Measurements from ENCODE around the gene TAF4B. TPM values are rescaled to one million over a fixed set of nuclear protein-coding genes. Genes with fewer than 3 reads are reported as not detected.

Gene TAF4B
- total and polyA plus RNA-seq, 9 of the 15 experiments (the other 6 are each of a cell fraction or from before 2014, with no cell fraction given) = 4.5 to 25.3 (median 20.5) TPM

DNA sequence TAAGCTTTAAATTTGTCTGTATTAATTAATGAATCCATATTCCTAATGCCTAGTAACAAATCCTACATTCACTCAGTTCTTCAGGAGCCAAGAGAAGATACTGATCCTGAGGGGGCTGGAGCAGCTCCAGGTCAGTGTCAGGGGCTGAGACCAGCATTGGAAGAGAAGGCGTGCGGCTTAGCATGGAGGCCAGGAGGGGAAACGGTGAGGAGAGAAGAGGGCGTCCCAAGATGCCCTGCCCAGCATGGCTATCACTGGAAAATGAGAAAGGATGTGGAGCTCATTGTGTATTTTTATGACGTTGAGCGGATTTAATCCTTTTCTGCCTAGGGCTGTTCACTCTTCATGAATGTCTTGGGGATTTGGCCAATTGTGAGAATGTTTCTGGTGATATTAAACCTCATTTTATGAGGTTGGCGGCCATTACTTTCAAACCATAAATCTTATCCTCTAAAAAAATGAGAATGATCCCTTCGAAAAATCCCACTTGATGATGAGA is 190.5 kb downstream of the TAF4B start:
- ChIA-PET CTCF (ENCODE audit: low intra/inter-chr PET ratio) (no interaction called here), POLR2A (interaction anchor here (0.6 to 0.7 kb wide), 2 partner anchors 13 to 213 kb away, joined by 3 to 4 read pairs; no protein-coding TSS in a partner anchor)
- FAIRE-seq (no peak), ATAC-seq (0 out of 3 replicates have a peak, but pooled peaks have one; percentile 12), DNase-seq (ENCODE audit: extremely low read depth in 1 of 4, low spot score in 3 of 4) (no peak)
- Histone ChIP-seq H3K4me3 (no peak overlapping the region), H3K36me3 (ENCODE audit: control insufficient read depth, insufficient read depth, low read length) (no peaks in the 10 kb centered on the region), H3K9me1 (ENCODE audit: control insufficient read depth, insufficient read depth, low read length) (no peaks in the 10 kb centered on the region), H4K20me1 (replicated peaks; ENCODE audit: control insufficient read depth, insufficient read depth, low read length) (no peaks in the 10 kb centered on the region), H3K9ac (ENCODE audit: insufficient read depth in 1 of 2, low read depth in 2 of 2, low read length in 2 of 2) (no peak overlapping the region), H3K9me3 (replicated peaks; ENCODE audit: control insufficient read depth, insufficient read depth, low read depth, low read length) (no peaks in the 10 kb centered on the region), H3K27me3 (ENCODE audit: control insufficient read depth in 2 of 2, insufficient read depth in 2 of 2, low read length in 2 of 2) (peaks cover 0 to 18% of the 10 kb centered on the region in 2 experiments; a peak in 3 of 5 replicates), H3K4me2 (ENCODE audit: insufficient read depth, low read length) (no peak overlapping the region), H3K27ac (ENCODE audit: extremely low read depth, low read depth, low read length) (no peak overlapping the region), H3K4me1 (replicated peaks in 1 of 2; ENCODE audit: control insufficient read depth in 2 of 2, insufficient read depth in 2 of 2, low read length in 2 of 2) (no peaks in the 10 kb centered on the region; a peak in 1 of 5 replicates), H2AFZ (ENCODE audit: low read depth, low read length) (peak overlapping the region; percentile 77), H3K79me2 (ENCODE audit: control insufficient read depth, insufficient read depth, low read length) (no peaks in the 10 kb centered on the region)
- TF ChIP-seq ZNF311 (CRISPR knock-in tag; IDR thresholded peaks at IDR 0.05) = no peak
- TF ChIP-seq ZNF699 (CRISPR knock-in tag; IDR thresholded peaks at IDR 0.05; ENCODE audit: insufficient replicate concordance) = no peak
- TF ChIP-seq ARHGAP35 (IDR thresholded peaks at IDR 0.05; ENCODE audit: partially characterized antibody) = no peak
- no peak for TF ChIP-seq BCL6 (CRISPR knock-in tag; IDR thresholded peaks at IDR 0.05)
- TF ChIP-seq RBM17 (IDR thresholded peaks at IDR 0.05; ENCODE audit: borderline replicate concordance, low read depth, low read length) = no peak
- TF ChIP-seq ZNF146 (CRISPR knock-in tag; IDR thresholded peaks at IDR 0.05; ENCODE audit: unreplicated experiment) = no peak
- TF ChIP-seq GATAD2B (IDR thresholded peaks at IDR 0.05; ENCODE audit: borderline replicate concordance) = no peak
- in situ Hi-C loops (cut with MboI) (no loop called here), intact Hi-C loops (cut with micrococcal nuclease) (no loop called here)
- WGBS (ENCODE audit: insufficient coverage, low coverage, missing lambda C conversion rate) = 8% methylated on average over 8 of the region's 8 CpGs
- no TSS peak for BruUV-seq (replicated peaks)
